GM23338 (cell line): ENCODE data around the gene USP32. TPM values are rescaled to one million over a fixed set of nuclear protein-coding genes. Genes with fewer than 3 reads are reported as not detected.
"Not testable (repeated sequence)": the region's sequence is repeated elsewhere in the genome, so short reads cannot be mapped to it uniquely, and the experiment has no call there.

Experiments
- ATAC-seq: fragments of 200-7000 bp; cut with Tn5 transposase; 3 replicates; pipeline ENCODE4 v1.9.1; 2020
- DNase-seq: peaks from one replicate; pipeline ENCODE4 v3.0.0-alpha.2; 2015; ENCODE audit warnings: low spot score
- H2AFZ ChIP-seq: fragments of 200-600 bp; sonication (generic); 2 replicates; pipeline ENCODE4 v1.8.0; 2016; ENCODE audit warnings: antibody characterized with exemption, mild to moderate bottlenecking, moderate library complexity
- H3F3A ChIP-seq: fragments of 200-600 bp; sonication (generic); replicated peaks from 2 replicates; pipeline ENCODE4 v1.8.0; 2017; ENCODE audit warnings: antibody characterized with exemption, mixed run types, low read depth
- H3K27ac ChIP-seq: fragments of 200-600 bp; sonication (generic); 2 replicates; pipeline ENCODE4 v1.6.1; 2016; ENCODE audit warnings: low read depth
- H3K27me3 ChIP-seq: fragments of 200-600 bp; sonication (generic); 2 replicates; pipeline ENCODE4 v1.8.0; 2016; ENCODE audit warnings: mild to moderate bottlenecking, mixed run types, moderate library complexity; ENCODE audit not compliant: insufficient read depth
- H3K36me3 ChIP-seq: fragments of 200-600 bp; sonication (generic); 2 replicates; pipeline ENCODE4 v1.8.0; 2016; ENCODE audit warnings: mild to moderate bottlenecking; ENCODE audit not compliant: insufficient read depth
- H3K4me1 ChIP-seq: fragments of 200-600 bp; sonication (generic); 2 replicates; pipeline ENCODE4 v1.8.0; 2016; ENCODE audit warnings: mild to moderate bottlenecking, moderate library complexity; ENCODE audit not compliant: insufficient read depth
- H3K4me2 ChIP-seq: fragments of 200-600 bp; sonication (generic); 2 replicates; pipeline ENCODE4 v1.7.1; 2017; ENCODE audit warnings: mixed run types
- H3K4me3 ChIP-seq: fragments of 200-600 bp; sonication (generic); 2 replicates; pipeline ENCODE4 v1.6.1; 2016; ENCODE audit warnings: mixed run types
- H3K79me2 ChIP-seq: fragments of 200-600 bp; sonication (generic); replicated peaks from 2 replicates; pipeline ENCODE4 v1.8.0; 2017; ENCODE audit warnings: mild to moderate bottlenecking; ENCODE audit not compliant: insufficient read depth
- H3K9me2 ChIP-seq: fragments of 200-600 bp; sonication (generic); 2 replicates; pipeline ENCODE4 v1.8.0; 2017; ENCODE audit not compliant: insufficient read depth
- H4K20me1 ChIP-seq: fragments of 200-600 bp; sonication (generic); replicated peaks from 2 replicates; pipeline ENCODE4 v1.8.0; 2017; ENCODE audit warnings: mild to moderate bottlenecking; ENCODE audit not compliant: insufficient read depth
- H3K27ac Mint-ChIP-seq: 2 replicates; pipeline ENCODE4 v1.8.0; 2020; ENCODE audit warnings: inconsistent platforms, mild to moderate bottlenecking, moderate library complexity, mixed read lengths
- H3K27me3 Mint-ChIP-seq: 3 replicates; pipeline ENCODE4 v1.8.0; 2022; ENCODE audit warnings: low read depth, mild to moderate bottlenecking, moderate library complexity, mixed read lengths, inconsistent platforms; ENCODE audit not compliant: insufficient read depth, poor library complexity
- H3K36me3 Mint-ChIP-seq: 3 replicates; pipeline ENCODE4 v1.8.0; 2021; ENCODE audit warnings: low read depth, mild to moderate bottlenecking, inconsistent platforms, moderate library complexity, mixed read lengths
- H3K4me1 Mint-ChIP-seq: 3 replicates; pipeline ENCODE4 v1.8.0; 2020; ENCODE audit warnings: mild to moderate bottlenecking, inconsistent platforms, mixed read lengths
- H3K4me3 Mint-ChIP-seq: 3 replicates; pipeline ENCODE4 v1.8.0; 2021; ENCODE audit warnings: moderate library complexity, mild to moderate bottlenecking, inconsistent platforms, mixed read lengths
- H3K9me3 Mint-ChIP-seq: 3 replicates; pipeline ENCODE4 v1.8.0; 2020; ENCODE audit warnings: moderate library complexity, mild to moderate bottlenecking, inconsistent platforms, mixed read lengths
- CTCF ChIP-seq, 2 experiments: fragments of 200-600 bp in 1 of 2; sonication (generic) in 1 of 2; conservative IDR thresholded peaks; 2 replicates each; pipeline versions ENCODE4 v1.5.1 to v1.6.1; 2016 to 2017; ENCODE audit warnings: antibody characterized with exemption in 2 of 2, low read depth in 2 of 2, mild to moderate bottlenecking in 2 of 2, moderate library complexity in 1 of 2
- REST ChIP-seq: IDR thresholded peaks from one replicate; pipeline ENCODE4 v1.6.1; 2018; ENCODE audit warnings: antibody characterized with exemption; ENCODE audit not compliant: unreplicated experiment
- ZNF331 ChIP-seq: fragments of 250-450 bp; sonication (Bioruptor Pico); IDR thresholded peaks from 2 replicates; pipeline ENCODE4 v1.5.0; 2020; ENCODE audit warnings: low read depth, mild to moderate bottlenecking, moderate library complexity
- ZNF462 ChIP-seq: fragments of 250-450 bp; sonication (Bioruptor Pico); IDR thresholded peaks from 2 replicates; pipeline ENCODE4 v1.5.0; 2020; ENCODE audit warnings: mild to moderate bottlenecking, moderate library complexity
- polyA plus RNA-seq: library from polyadenylated mRNA; unstranded; fragments of >200 nt; fragmentation: Nextera tagmentation; extraction: Ambion mirVana; gene quantifications from 2 replicates; pipeline ENCODE4 v1.2.1, GENCODE V29; 2016
- total RNA-seq: library from RNA; depleted of rRNA; stranded (reverse); fragments of >200 nt; shearing (Covaris generic); gene quantifications from 2 replicates; pipeline ENCODE4 v1.2.3, GENCODE V29; 2014

The USP32 gene
- total and polyA plus RNA-seq, 2 experiments from 2014 or later: 43.6 to 129 TPM

- peak overlapping the region; percentile 93 for H2AFZ ChIP-seq
- H3K27me3 Mint-ChIP-seq: peaks cover 4% of the 10 kb centered on the region
- H3K36me3 Mint-ChIP-seq: peaks cover 21% of the 10 kb centered on the region
- no peaks in the 10 kb centered on the region for H4K20me1 ChIP-seq
- peaks cover 6% of the 10 kb centered on the region; the same call in 1 of the 2 replicates for H3K4me1 ChIP-seq
- peak overlapping the region; percentile 85; the same call in 1 of the 2 replicates for H3K27ac Mint-ChIP-seq
- H3K4me2 ChIP-seq: no peak overlapping the region
- H3K4me1 Mint-ChIP-seq: peaks cover 5% of the 10 kb centered on the region
- TF ChIP-seq CTCF (conservative IDR thresholded peaks at IDR 0.05; ENCODE audit: low read depth in 2 of 2): peak; percentile 96 to 98
- no peak for TF ChIP-seq REST
- TF ChIP-seq ZNF462: no peak
- no peak for TF ChIP-seq ZNF331 (CRISPR knock-in tag)
- H3K9me3 Mint-ChIP-seq: peaks cover 24% of the 10 kb centered on the region
- ATAC-seq: peak; percentile 84
- no peaks in the 10 kb centered on the region for H3K36me3 ChIP-seq
- no peaks in the 10 kb centered on the region for H3K27me3 ChIP-seq
- H3K79me2 ChIP-seq: no peaks in the 10 kb centered on the region
- no peak overlapping the region for H3K27ac ChIP-seq
- peak; percentile 89 for DNase-seq
- H3F3A ChIP-seq: no peaks in the 10 kb centered on the region
- no peaks in the 10 kb centered on the region for H3K9me2 ChIP-seq
- H3K4me3 Mint-ChIP-seq: no peak overlapping the region
- H3K4me3 ChIP-seq: no peak overlapping the region
These were observed 43.6 kb upstream of the USP32 start for GRCh38 chr17:60435244-60436167.

- H3K4me3 ChIP-seq, ATAC-seq, H3K4me3 Mint-ChIP-seq, H3K9me2 ChIP-seq, H3F3A ChIP-seq, H3K4me1 Mint-ChIP-seq, DNase-seq, H3K27me3 ChIP-seq, H3K27ac Mint-ChIP-seq, H3K27ac ChIP-seq, H3K79me2 ChIP-seq, H3K27me3 Mint-ChIP-seq, H2AFZ ChIP-seq, H3K4me1 ChIP-seq, H3K4me2 ChIP-seq, H3K36me3 ChIP-seq, H4K20me1 ChIP-seq: not testable (repeated sequence)
- H3K9me3 Mint-ChIP-seq: peaks cover 21% of the 10 kb centered on the region
- H3K36me3 Mint-ChIP-seq: peaks cover 21% of the 10 kb centered on the region
These were observed 41.4 kb upstream of the USP32 start for GRCh38 chr17:60433021-60433997.
